GM18867 (cell line): Measurements from ENCODE around the gene CCL7.

Experiments
- ATAC-seq: cut with Tn5 transposase; IDR thresholded peaks from one replicate; pipeline ENCODE4 v1.9.1; 2021; ENCODE audit warnings: mild to moderate bottlenecking, moderate library complexity; ENCODE audit not compliant: unreplicated experiment

CCL7 gene

GRCh38 chr17:34246446-34246845, 23.6 kb upstream of the CCL7 start:
- ATAC-seq: no peak

- no peak for ATAC-seq
Observed at GRCh38 chr17:34246881-34247280, 23.1 kb upstream of the CCL7 start.

GRCh38 chr17:34248511-34249024, 21.5 kb upstream of the CCL7 start:
- ATAC-seq: no peak

GRCh38 chr17:34249061-34249460, 21.0 kb upstream of the CCL7 start:
- ATAC-seq: no peak

- no peak for ATAC-seq
Observed at GRCh38 chr17:34249478-34249877, 20.5 kb upstream of the CCL7 start.

DNA sequence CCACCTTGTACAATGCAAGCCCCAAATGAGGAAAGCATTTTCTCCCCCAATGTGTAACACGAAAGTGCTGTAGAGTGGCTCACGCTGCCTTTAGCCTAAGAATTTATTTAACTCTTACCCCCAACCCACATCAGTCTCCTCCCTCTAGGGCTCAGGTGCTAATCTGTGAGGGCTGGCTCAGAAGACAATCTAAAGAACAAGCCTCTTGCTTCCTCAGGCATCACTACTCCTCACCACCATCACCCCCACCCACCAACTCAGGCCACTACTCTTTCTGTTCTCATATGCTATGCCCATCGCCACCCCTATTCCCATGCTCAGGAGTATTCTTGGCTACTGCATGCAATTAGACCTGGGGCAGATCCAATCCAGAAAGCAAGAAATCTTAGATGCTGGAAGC, 18.8 kb upstream of the CCL7 start:
- no peak for ATAC-seq

- no peak for ATAC-seq
Observed at GRCh38 chr17:34252095-34252443, 18.0 kb upstream of the CCL7 start.

DNA sequence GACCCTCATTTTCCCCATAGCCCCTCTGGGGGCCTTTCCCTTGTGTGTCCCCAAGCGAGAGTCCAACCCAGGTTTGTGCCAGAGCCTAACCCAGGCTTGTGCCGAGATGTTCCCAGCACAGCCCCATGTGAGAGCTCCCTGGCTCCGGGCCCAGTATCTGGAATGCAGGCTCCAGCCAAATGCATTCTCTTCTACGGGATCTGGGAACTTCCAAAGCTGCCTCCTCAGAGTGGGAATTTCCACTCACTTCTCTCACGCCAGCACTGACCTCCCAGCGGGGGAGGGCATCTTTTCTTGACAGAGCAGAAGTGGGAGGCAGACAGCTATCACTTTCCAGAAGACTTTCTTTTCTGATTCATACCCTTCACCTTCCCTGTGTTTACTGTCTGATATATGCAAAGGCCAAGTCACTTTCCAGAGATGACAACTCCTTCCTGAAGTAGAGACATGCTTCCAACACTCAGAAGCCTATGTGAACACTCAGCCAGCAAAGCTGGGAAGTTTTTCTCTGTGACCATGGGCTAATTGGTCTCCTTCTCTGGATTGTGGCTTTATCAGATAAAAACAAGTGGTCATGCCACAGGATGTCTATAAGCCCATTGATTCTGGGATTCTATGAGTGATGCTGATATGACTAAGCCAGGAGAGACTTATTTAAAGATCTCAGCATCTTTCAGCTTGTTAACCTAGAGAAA, 17.4 kb upstream of the CCL7 start:
- ATAC-seq: no peak

GRCh38 chr17:34253139-34253525, 16.9 kb upstream of the CCL7 start:
- no peak for ATAC-seq

- no peak for ATAC-seq
Observed at GRCh38 chr17:34254146-34254545, 15.9 kb upstream of the CCL7 start.

GRCh38 chr17:34254651-34255380, 15.2 kb upstream of the CCL7 start, which contains the start of gene CCL2:
CCL2 (plus strand) TSS chr17:34255285; CDS start chr17:34255350, 65 bp downstream.
- no peak for ATAC-seq

- no peak for ATAC-seq
Observed at GRCh38 chr17:34255381-34255732, 14.7 kb upstream of the CCL7 start.

DNA sequence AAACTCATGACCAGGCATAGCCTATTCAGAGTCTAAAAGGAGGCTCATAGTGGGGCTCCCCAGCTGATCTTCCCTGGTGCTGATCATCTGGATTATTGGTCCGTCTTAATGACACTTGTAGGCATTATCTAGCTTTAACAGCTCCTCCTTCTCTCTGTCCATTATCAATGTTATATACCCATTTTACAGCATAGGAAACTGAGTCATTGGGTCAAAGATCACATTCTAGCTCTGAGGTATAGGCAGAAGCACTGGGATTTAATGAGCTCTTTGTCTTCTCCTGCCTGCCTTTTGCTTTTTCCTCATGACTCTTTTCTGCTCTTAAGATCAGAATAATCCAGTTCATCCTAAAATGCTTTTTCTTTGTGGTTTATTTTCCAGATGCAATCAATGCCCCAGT, 14.2 kb upstream of the CCL7 start:
- ATAC-seq: no peak

- ATAC-seq: no peak
Observed at GRCh38 chr17:34257299-34257985, 12.6 kb upstream of the CCL7 start.

GRCh38 chr17:34257986-34258326, 12.1 kb upstream of the CCL7 start:
- no peak for ATAC-seq

DNA sequence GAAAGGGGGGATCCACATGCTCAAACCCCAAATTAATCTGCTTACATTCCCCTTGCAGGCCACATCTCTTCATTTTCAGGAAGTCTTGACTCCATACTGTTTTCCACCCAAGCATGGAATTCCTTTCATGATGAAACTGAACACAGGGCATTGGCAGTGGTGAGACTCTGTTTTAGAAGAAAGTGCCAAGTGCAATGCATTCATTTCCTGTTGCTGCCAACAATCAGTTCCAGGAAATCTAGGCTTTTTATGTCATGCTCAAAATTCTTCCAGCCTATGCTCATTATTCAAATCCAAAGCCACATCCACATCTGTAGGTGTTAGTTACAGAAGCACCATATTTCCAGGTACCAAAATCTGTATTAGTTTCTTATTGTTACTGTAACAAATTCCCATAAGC, 10.9 kb upstream of the CCL7 start:
- no peak for ATAC-seq

DNA sequence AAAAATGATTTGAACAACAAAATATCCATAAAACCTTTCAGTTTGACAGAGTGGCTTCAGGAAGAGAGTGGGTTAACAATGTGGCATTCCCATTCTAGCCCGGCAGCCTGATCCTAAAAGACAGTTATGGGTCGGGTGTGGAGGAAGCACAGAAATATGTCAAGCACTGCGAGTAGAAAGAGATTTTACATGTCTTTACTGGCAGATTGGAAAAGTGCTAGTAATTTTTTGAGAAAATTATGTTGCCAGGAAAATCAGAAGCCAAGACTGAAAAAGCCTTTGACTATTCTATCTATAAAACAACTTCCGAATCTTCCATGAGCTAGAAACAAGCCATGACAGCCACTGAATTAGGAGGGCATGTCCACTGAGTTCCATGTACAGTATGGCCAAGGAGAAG, 9.2 kb upstream of the CCL7 start:
- ATAC-seq: no peak

DNA sequence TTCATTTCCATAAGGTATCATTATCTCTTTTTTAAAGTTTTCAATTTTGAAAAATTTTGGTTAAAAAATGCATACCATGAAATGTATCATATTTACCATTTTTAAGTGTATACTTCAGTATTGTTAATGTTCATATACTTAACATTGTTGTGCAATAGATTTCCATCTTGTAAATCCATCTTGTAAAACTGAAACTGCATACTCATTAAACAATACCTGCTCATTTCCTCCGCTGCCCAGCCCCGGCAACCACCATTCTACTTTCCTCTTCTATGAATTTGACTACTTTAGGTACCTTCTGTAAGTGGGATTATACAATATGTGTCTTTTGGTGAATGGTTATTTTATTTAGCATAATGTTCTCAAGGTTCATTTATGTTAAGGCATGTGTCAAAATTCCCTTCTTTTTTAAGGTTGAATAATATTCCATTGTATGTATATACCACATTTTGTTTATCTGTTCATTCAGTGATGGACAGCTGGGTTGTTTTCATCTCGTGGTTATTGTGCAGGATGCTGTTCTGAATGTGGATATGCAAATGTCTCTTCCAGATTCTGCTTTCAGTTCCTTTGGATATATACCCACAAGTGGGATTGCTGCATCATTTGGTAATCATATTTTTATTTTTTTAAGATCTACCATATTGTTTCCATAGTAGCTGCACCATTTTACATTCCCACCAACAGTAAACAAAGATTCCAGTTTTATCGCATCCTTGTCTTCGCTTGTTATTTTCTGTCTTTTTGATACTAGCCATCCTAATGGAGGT, 8.3 kb upstream of the CCL7 start:
- ATAC-seq: no peak

DNA sequence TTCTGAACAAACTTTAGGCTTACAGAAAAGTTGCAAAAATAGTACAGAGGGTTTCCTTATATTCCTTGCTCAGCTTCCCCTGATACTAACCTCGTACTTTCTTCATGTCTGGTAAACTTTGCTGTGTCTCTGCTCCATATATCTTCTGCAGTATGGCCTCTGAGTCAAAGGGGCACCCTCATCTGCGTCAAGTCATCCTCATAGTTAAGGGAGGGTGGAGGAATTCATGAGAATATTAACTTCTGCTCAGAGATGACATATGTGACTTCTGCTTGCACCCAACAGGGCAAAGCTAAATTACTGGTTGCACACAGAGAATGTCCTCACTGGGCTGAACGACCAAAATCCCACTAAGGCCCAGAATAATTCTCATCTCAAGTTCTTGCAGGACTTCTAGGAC, 4.3 kb upstream of the CCL7 start:
- ATAC-seq: no peak

GRCh38 chr17:34275881-34276280, 5.9 kb downstream of the CCL7 start:
- ATAC-seq: no peak

- ATAC-seq: no peak
Observed at GRCh38 chr17:34276826-34277225, 6.8 kb downstream of the CCL7 start.
